Frontal cortex (tissue), 4 donors: ENCODE measurements around the gene PREX1. TPM values are rescaled to one million over a fixed set of nuclear protein-coding genes. Genes with fewer than 3 reads are reported as not detected.

Experiments used
- DNase-seq, 2 donors: peaks; one replicate each; pipeline ENCODE4 v3.0.0; 2012; ENCODE audit warnings: low spot score in 2 of 2
- FAIRE-seq: peaks from 2 replicates; lab custom pipeline; 2012; peaks lifted over from hg19 to GRCh38; lab: Jason Lieb, UNC
- total RNA-seq: library from RNA; depleted of rRNA; stranded (reverse); fragments of >200 nt; gene quantifications from one replicate; pipeline ENCODE4 v1.2.3, GENCODE V29; 2014
- donor health status: control.
- donor health status: control.
- donor health status: control.

The PREX1 gene
- total RNA-seq, 1 donor from 2014 or later = 18.8 TPM

- DNase-seq (no peak), FAIRE-seq (no peak)
These were observed 27.6 kb downstream of the PREX1 start for GRCh38 chr20:48800177-48800576.

- no peak for FAIRE-seq
- no peak for DNase-seq
These were observed 28.3 kb downstream of the PREX1 start for GRCh38 chr20:48799328-48800105.

GRCh38 chr20:48797850-48798747, 29.7 kb downstream of the PREX1 start:
- DNase-seq (no peak), FAIRE-seq (no peak)

- DNase-seq (peak; percentile 57 to 64), FAIRE-seq (no peak)
These were observed 30.4 kb downstream of the PREX1 start for GRCh38 chr20:48797275-48797825.

- DNase-seq (no peak), FAIRE-seq (no peak)
These were observed 32.1 kb downstream of the PREX1 start for GRCh38 chr20:48795732-48796131.

- no peak for DNase-seq
- FAIRE-seq = no peak
These were observed 32.9 kb downstream of the PREX1 start for GRCh38 chr20:48794816-48795457.

- FAIRE-seq (no peak), DNase-seq (no peak)
These were observed 33.4 kb downstream of the PREX1 start for GRCh38 chr20:48794360-48794759.

- FAIRE-seq = no peak
These were observed 34.0 kb downstream of the PREX1 start for GRCh38 chr20:48793776-48794175.

GRCh38 chr20:48791666-48792071, 36.1 kb downstream of the PREX1 start:
- DNase-seq (no peak), FAIRE-seq (no peak)

More at GRCh38 chr20:48793776-48794175, 34.0 kb downstream of the PREX1 start:
- DNase-seq = no peak

- DNase-seq (no peak), FAIRE-seq (no peak)
These were observed 36.8 kb downstream of the PREX1 start for GRCh38 chr20:48791014-48791413.

- no peak for FAIRE-seq
- no peak for DNase-seq
These were observed 37.3 kb downstream of the PREX1 start for GRCh38 chr20:48790473-48791003.

GRCh38 chr20:48789781-48790472, 37.9 kb downstream of the PREX1 start:
- FAIRE-seq = no peak
- DNase-seq = no peak

- FAIRE-seq (no peak), DNase-seq (no peak)
These were observed 38.6 kb downstream of the PREX1 start for GRCh38 chr20:48789185-48789668.

GRCh38 chr20:48788486-48789072, 39.2 kb downstream of the PREX1 start:
- DNase-seq (no peak), FAIRE-seq (no peak)

GRCh38 chr20:48787861-48788375, 39.9 kb downstream of the PREX1 start:
- FAIRE-seq (no peak), DNase-seq (no peak)

- FAIRE-seq (no peak), DNase-seq (no peak)
These were observed 40.7 kb downstream of the PREX1 start for GRCh38 chr20:48786951-48787705.

- FAIRE-seq = no peak
- no peak for DNase-seq
These were observed 42.0 kb downstream of the PREX1 start for GRCh38 chr20:48785801-48786200.

- DNase-seq = no peak
- FAIRE-seq = no peak
These were observed 42.5 kb downstream of the PREX1 start for GRCh38 chr20:48785256-48785655.
